ES-I3 (cell line): Measurements from ENCODE around the gene GNPDA1.

ENCODE experiments used
- H3K36me3 ChIP-seq: 2 replicates; pipeline ENCODE4 v1.6.1; 2013; ENCODE audit warnings: mild to moderate bottlenecking, low read length, control low read depth, moderate library complexity; ENCODE audit not compliant: insufficient read depth
- H3K4me1 ChIP-seq: 2 replicates; pipeline ENCODE4 v1.6.1; 2013; ENCODE audit warnings: mild to moderate bottlenecking, control low read depth, low read length; ENCODE audit not compliant: insufficient read depth
- H3K9ac ChIP-seq: 2 replicates; pipeline ENCODE4 v1.6.1; 2013; ENCODE audit warnings: low read depth, mild to moderate bottlenecking, low read length, moderate library complexity
- H3K9me3 ChIP-seq: 2 replicates; pipeline ENCODE4 v1.6.1; 2013; ENCODE audit warnings: mild to moderate bottlenecking, low read length, moderate library complexity; ENCODE audit not compliant: control insufficient read depth, insufficient read depth

Gene GNPDA1

GRCh38 chr5:141961466-141961865 lies 51.4 kb downstream of the GNPDA1 start:
- peaks cover 14% of the 10 kb centered on the region; the same call in 1 of the 2 replicates for H3K4me1 ChIP-seq
- H3K36me3 ChIP-seq: no peaks in the 10 kb centered on the region
- no peaks in the 10 kb centered on the region for H3K9me3 ChIP-seq
- H3K9ac ChIP-seq: no peak overlapping the region

- no peaks in the 10 kb centered on the region for H3K9me3 ChIP-seq
- no peak overlapping the region for H3K9ac ChIP-seq
- H3K4me1 ChIP-seq: peaks cover 14% of the 10 kb centered on the region; the same call in 1 of the 2 replicates
- H3K36me3 ChIP-seq: no peaks in the 10 kb centered on the region
These were observed 52.1 kb downstream of the GNPDA1 start for GRCh38 chr5:141960449-141961323.

- Histone ChIP-seq H3K9me3 (no peaks in the 10 kb centered on the region), H3K36me3 (no peaks in the 10 kb centered on the region), H3K9ac (no peak overlapping the region), H3K4me1 (peaks cover 14% of the 10 kb centered on the region; the same call in 1 of the 2 replicates)
These were observed 52.8 kb downstream of the GNPDA1 start for GRCh38 chr5:141960018-141960417.

- no peaks in the 10 kb centered on the region for H3K36me3 ChIP-seq
- peaks cover 14% of the 10 kb centered on the region; the same call in 1 of the 2 replicates for H3K4me1 ChIP-seq
- H3K9me3 ChIP-seq: no peaks in the 10 kb centered on the region
- H3K9ac ChIP-seq: no peak overlapping the region
These were observed 54.2 kb downstream of the GNPDA1 start for GRCh38 chr5:141958546-141959172.

GRCh38 chr5:141958113-141958512 lies 54.7 kb downstream of the GNPDA1 start, which contains the start of gene PCDH12:
PCDH12 (minus strand) TSS chr5:141958202; CDS start chr5:141957851, 351 bp downstream.
- Histone ChIP-seq H3K4me1 (peaks cover 14% of the 10 kb centered on the region; the same call in 1 of the 2 replicates), H3K36me3 (no peaks in the 10 kb centered on the region), H3K9me3 (no peaks in the 10 kb centered on the region), H3K9ac (no peak within 1 kb of the TSS)

- no peaks in the 10 kb centered on the region for H3K9me3 ChIP-seq
- H3K9ac ChIP-seq: no peak overlapping the region
- no peaks in the 10 kb centered on the region for H3K36me3 ChIP-seq
- H3K4me1 ChIP-seq: peaks cover 14% of the 10 kb centered on the region; the same call in 1 of the 2 replicates
These were observed 55.3 kb downstream of the GNPDA1 start for GRCh38 chr5:141957367-141957996.

- no peaks in the 10 kb centered on the region for H3K9me3 ChIP-seq
- H3K9ac ChIP-seq: no peak overlapping the region
These were observed 58.6 kb downstream of the GNPDA1 start for GRCh38 chr5:141954194-141954593.

GRCh38 chr5:141952020-141952419 lies 60.8 kb downstream of the GNPDA1 start:
- H3K9ac ChIP-seq: no peak overlapping the region
- H3K4me1 ChIP-seq: 0 out of 2 replicates have a peak, but pooled peaks cover 4% of the 10 kb centered on the region
- H3K9me3 ChIP-seq: no peaks in the 10 kb centered on the region
- H3K36me3 ChIP-seq: no peaks in the 10 kb centered on the region

More at GRCh38 chr5:141954194-141954593, 58.6 kb downstream of the GNPDA1 start:
- Histone ChIP-seq H3K4me1 (0 out of 2 replicates have a peak, but pooled peaks cover 13% of the 10 kb centered on the region), H3K36me3 (no peaks in the 10 kb centered on the region)

GRCh38 chr5:141951332-141951781 lies 61.5 kb downstream of the GNPDA1 start:
- no peaks in the 10 kb centered on the region for H3K9me3 ChIP-seq
- H3K4me1 ChIP-seq: peaks cover 4% of the 10 kb centered on the region; the same call in 1 of the 2 replicates
- no peaks in the 10 kb centered on the region for H3K36me3 ChIP-seq
- H3K9ac ChIP-seq: no peak overlapping the region
